Heart left ventricle (tissue), 16 donors: ENCODE data around the gene LMX1A. TPM values are rescaled to one million over a fixed set of nuclear protein-coding genes. Genes with fewer than 3 reads are reported as not detected.

Experiments
- ATAC-seq, 4 donors: fragments of 200-7000 bp; cut with Tn5 transposase; one replicate each; pipeline ENCODE4 v1.9.1; 2020 to 2022; ENCODE audit warnings: moderate library complexity in 4 of 4, mild to moderate bottlenecking in 3 of 4, moderate number of reproducible peaks in 1 of 4
- DNase-seq, 5 donors: peaks; one replicate each; pipeline ENCODE4 v3.0.0-alpha.2; 2020
- H3K27ac ChIP-seq, 12 donors: fragments of 200-600 bp; sonication (generic) in 4 of 12; one replicate each; pipeline versions ENCODE4 v1.5.0 to v1.8.0; 2016 to 2022; ENCODE audit warnings: mild to moderate bottlenecking in 2 of 12
- H3K27me3 ChIP-seq, 9 donors: fragments of 200-600 bp; sonication (generic) in 2 of 9; one replicate each; pipeline versions ENCODE4 v1.5.1 to v1.8.0; 2016 to 2022; ENCODE audit warnings: mild to moderate bottlenecking in 3 of 9
- H3K36me3 ChIP-seq, 9 donors: fragments of 200-600 bp; sonication (generic) in 2 of 9; one replicate each; pipeline versions ENCODE4 v1.5.0 to v1.8.0; 2018 to 2022; ENCODE audit warnings: mild to moderate bottlenecking in 2 of 9
- H3K4me1 ChIP-seq, 12 donors: fragments of 200-600 bp; sonication (generic) in 4 of 12; one replicate each; pipeline versions ENCODE4 v1.5.0 to v1.8.0; 2016 to 2022; ENCODE audit warnings: mild to moderate bottlenecking in 3 of 12
- H3K4me3 ChIP-seq, 12 donors: fragments of 200-600 bp; sonication (generic) in 4 of 12; one replicate each; pipeline versions ENCODE4 v1.5.0 to v1.8.0; 2017 to 2022; ENCODE audit warnings: mild to moderate bottlenecking in 9 of 12, moderate library complexity in 4 of 12
- H3K9me3 ChIP-seq, 12 donors: fragments of 200-600 bp; sonication (generic) in 4 of 12; one replicate each; pipeline versions ENCODE4 v1.5.0 to v1.8.0; 2016 to 2022; ENCODE audit warnings: mild to moderate bottlenecking in 1 of 12
- POLR2A ChIP-seq, 2 donors: fragments of 450-650 bp; IDR thresholded peaks; one replicate each; pipeline ENCODE4 v1.6.1; 2017; ENCODE audit warnings: antibody characterized with exemption in 2 of 2, mild to moderate bottlenecking in 2 of 2, moderate library complexity in 2 of 2
- WGBS, 4 donors: extraction: QIAGEN DNeasy Blood & Tissue Kit in 2 of 4; methylation state at CpG; one replicate each; pipeline versions ENCODE4 v1.1.5 to v1.1.7; 2013 to 2018; 5-methylcytosine and 5-hydroxymethylcytosine counted together
- intact Hi-C, 10 donors: fragments of 100-400 bp; cut with DNase I; formaldehyde crosslinking; loops; one replicate each; pipeline versions ENCODE4 v1.11.1 to v1.14.2; 2022
- polyA plus RNA-seq, 2 donors: library from polyadenylated mRNA; stranded (reverse); fragments of 200-250 nt; gene quantifications; one replicate each; pipeline ENCODE4 v1.2.3, GENCODE V29; 2013
- total RNA-seq, 9 donors: library from RNA; depleted of rRNA in 2 of 9; stranded (reverse); fragments of >200 nt in 2 of 9; fragmentation: NEBNext Ultra II Directional in 3 of 9; extraction: Animal tissue kit (Norgen Biotek cat#: 25700) in 3 of 9; gene quantifications; one replicate each; pipeline versions ENCODE4 v1.1.0 to v1.2.4, GENCODE V29; 2016 to 2023
- TF ChIP-seq, protein P1 (sequence below), 12 donors: fragments of 200-600 bp; sonication (generic) in 4 of 12; IDR thresholded peaks; one replicate each; pipeline versions ENCODE4 v1.5.0 to v1.8.0; 2018 to 2022; ENCODE audit warnings: antibody characterized with exemption in 12 of 12, mild to moderate bottlenecking in 5 of 12
- donor health status: ischemic (EF 13 %, LVEDD 7.1; RV severe dilation, severe dysfunction).
- donor health status: healthy with polysubstance abuse.
- donor health status: DM: no; HTN: yes; CAD: no.
- donor health status: DM: no; HTN: no; CAD: no.
- donor health status: ischemic (EF 25% LVEDD 6.9; RV normal size, moderate dysfunction).
- donor health status: ischemic (EF 25% LVEDD 5.7; RV mildly dilated, moderate dysfunction).
- donor health status: healthy.
- donor health status: DM: yes; HTN: yes; CAD: no.
- donor health status: ischemic (EF 35%, LVEDD 5.7; RV mildly dilated, moderate dysfunction).
- donor health status: nonischemic (EF 11% LVEDD 7.7; RV severe dilation, severe dysfunction).
- donor health status: DM: yes; HTN: yes; CAD: no.
- donor health status: PGD.
- donor health status: ischemic (EF 29% LVEDD 5.4; RV normal size, mild dysfunction).
- donor health status: nonischemic (EF 23%, LVEDD 6.1; RV moderate dilation, normal function).

LMX1A gene
- total and polyA plus RNA-seq, 11 donors, result 0.03 to 0.37 (median 0.14) TPM; not detected in 5

DNA sequence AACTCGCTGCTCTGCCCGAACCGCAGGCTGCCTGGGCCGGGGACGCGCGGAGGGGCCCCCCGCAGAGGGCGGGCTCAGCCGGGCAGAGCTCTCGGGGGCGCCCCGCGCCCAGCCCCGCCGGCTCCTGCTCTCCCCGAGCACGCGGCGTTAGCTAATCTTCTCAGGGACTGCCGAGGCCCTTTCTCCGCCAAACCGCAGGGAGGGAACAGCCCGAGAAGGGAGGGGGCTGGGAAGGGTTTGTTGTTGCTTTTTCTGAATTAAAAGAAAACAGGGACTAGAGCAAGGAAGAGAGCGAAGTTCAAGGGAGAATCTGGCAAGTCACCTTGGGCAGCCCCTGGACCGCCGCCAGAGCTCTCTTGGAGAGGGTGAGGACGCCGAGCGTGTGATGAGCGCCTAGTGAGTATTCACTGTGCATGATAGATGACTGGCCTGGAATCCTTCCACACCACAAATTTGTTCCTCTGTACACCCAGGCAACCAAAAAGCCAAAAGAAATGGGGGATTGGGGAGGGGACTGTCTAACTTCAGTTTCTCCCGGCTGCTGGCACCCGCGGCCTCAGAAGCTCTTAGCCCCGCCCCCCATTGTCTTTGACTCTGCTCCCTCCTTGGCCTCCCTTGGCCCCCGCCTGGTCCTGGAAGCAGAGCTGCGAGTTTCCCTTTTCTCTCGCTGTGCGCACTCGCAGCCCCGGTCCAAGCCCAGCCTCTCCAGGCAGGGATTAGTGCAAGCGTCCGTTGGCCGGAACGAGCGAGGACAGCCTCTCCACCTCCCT is 19.7 kb upstream of the LMX1A start:
- H3K4me1 ChIP-seq, result peaks cover 0 to 36% (median 14%) of the 10 kb centered on the region in 12 donors
- peak; percentile 88 to 92 (median 89) for DNase-seq
- intact Hi-C loops, result no loop called here
- no peaks in the 10 kb centered on the region for H3K36me3 ChIP-seq
- no peaks in the 10 kb centered on the region for H3K9me3 ChIP-seq
- no peak for TF ChIP-seq POLR2A (IDR thresholded peaks at IDR 0.05)
- TF ChIP-seq, protein P1, sequence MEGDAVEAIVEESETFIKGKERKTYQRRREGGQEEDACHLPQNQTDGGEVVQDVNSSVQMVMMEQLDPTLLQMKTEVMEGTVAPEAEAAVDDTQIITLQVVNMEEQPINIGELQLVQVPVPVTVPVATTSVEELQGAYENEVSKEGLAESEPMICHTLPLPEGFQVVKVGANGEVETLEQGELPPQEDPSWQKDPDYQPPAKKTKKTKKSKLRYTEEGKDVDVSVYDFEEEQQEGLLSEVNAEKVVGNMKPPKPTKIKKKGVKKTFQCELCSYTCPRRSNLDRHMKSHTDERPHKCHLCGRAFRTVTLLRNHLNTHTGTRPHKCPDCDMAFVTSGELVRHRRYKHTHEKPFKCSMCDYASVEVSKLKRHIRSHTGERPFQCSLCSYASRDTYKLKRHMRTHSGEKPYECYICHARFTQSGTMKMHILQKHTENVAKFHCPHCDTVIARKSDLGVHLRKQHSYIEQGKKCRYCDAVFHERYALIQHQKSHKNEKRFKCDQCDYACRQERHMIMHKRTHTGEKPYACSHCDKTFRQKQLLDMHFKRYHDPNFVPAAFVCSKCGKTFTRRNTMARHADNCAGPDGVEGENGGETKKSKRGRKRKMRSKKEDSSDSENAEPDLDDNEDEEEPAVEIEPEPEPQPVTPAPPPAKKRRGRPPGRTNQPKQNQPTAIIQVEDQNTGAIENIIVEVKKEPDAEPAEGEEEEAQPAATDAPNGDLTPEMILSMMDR (IDR thresholded peaks at IDR 0.05), result no peak
- peak overlapping the region; percentile 74 to 94 (median 81) for H3K27ac ChIP-seq
- peaks cover 0 to 48% (median 0%) of the 10 kb centered on the region in 9 donors for H3K27me3 ChIP-seq
- peak; percentile 82 to 97 (median 95) for ATAC-seq
- WGBS, 4 donors, result 2 to 3% (median 2%) methylated on average over 38 to 46 of the region's 46 CpGs
- peak overlapping the region in 11 of 12 donors; percentile 29 to 56 (median 48) for H3K4me3 ChIP-seq

DNA sequence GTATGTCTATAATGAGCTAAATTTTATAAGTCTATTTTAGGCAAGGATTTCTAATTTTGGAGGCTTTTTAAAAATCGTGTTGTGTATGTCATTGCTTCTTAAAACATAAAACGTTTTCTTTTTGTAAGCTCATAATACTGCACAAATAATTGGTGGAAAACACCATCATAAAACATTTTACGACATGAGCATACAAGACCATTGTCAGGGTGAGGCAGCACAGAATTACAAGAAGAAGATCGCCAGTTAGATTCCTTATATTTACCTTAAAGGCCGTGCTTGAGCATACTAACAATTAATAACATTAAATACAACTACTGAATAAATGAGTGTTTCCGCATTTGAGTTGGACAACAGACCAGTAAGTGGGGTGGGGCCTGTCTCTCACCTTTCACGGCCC is 19.1 kb upstream of the LMX1A start:
- Histone ChIP-seq H3K4me1 (peaks cover 0 to 36% (median 14%) of the 10 kb centered on the region in 12 donors), H3K27me3 (peaks cover 0 to 48% (median 0%) of the 10 kb centered on the region in 9 donors), H3K36me3 (no peaks in the 10 kb centered on the region), H3K4me3 (peak overlapping the region in 11 of 12 donors; percentile 29 to 56 (median 48)), H3K27ac (peak overlapping the region; percentile 74 to 94 (median 81)), H3K9me3 (no peaks in the 10 kb centered on the region)
- ATAC-seq (no peak), DNase-seq (no peak)
- TF ChIP-seq, protein P1 (IDR thresholded peaks at IDR 0.05), result no peak
- TF ChIP-seq POLR2A (IDR thresholded peaks at IDR 0.05), result no peak
- intact Hi-C loops, result no loop called here
- 53 to 58% (median 54%) methylated on average over 7 of the region's 7 CpGs for WGBS, 4 donors

DNA sequence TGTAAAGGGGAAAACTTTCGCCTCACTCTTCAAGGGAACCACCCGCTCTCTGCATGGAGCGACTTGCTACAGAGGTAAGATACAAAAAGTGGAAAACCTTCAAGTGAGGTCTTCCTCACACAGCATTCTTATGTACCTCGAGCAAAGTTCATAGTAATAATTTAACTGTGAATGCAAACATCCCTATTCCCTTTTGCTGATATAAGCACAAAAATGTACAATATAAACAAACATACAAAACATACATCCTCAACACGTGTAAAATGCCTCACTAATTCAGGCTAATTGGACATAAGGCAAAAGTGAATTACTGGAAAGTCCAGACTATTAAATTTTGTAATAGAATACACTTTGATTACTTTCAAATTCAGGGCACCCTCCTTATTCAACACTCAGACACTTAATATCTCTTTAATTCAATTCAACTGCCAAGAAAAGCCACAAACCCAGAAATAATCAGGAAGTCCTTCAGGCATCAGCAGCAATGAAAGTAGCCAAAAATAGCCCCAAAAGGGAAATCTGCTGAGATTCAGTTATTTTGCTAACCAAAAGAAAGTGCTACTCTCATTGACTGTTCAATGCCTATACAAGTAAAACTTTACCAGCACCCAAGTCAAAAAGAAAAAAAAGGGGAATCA is 15.2 kb upstream of the LMX1A start:
- TF ChIP-seq, protein P1 (IDR thresholded peaks at IDR 0.05), result no peak
- no peak for TF ChIP-seq POLR2A (IDR thresholded peaks at IDR 0.05)
- intact Hi-C loops, result no loop called here
- Histone ChIP-seq H3K4me1 (peaks cover 0 to 32% (median 13%) of the 10 kb centered on the region in 12 donors), H3K27me3 (peaks cover 0 to 46% (median 0%) of the 10 kb centered on the region in 9 donors), H3K4me3 (no peak overlapping the region), H3K36me3 (no peaks in the 10 kb centered on the region), H3K9me3 (no peaks in the 10 kb centered on the region), H3K27ac (no peak overlapping the region)
- no peak for DNase-seq
- WGBS, 4 donors, result 59 to 63% (median 60%) methylated on average over 5 of the region's 5 CpGs
- ATAC-seq, result no peak

DNA sequence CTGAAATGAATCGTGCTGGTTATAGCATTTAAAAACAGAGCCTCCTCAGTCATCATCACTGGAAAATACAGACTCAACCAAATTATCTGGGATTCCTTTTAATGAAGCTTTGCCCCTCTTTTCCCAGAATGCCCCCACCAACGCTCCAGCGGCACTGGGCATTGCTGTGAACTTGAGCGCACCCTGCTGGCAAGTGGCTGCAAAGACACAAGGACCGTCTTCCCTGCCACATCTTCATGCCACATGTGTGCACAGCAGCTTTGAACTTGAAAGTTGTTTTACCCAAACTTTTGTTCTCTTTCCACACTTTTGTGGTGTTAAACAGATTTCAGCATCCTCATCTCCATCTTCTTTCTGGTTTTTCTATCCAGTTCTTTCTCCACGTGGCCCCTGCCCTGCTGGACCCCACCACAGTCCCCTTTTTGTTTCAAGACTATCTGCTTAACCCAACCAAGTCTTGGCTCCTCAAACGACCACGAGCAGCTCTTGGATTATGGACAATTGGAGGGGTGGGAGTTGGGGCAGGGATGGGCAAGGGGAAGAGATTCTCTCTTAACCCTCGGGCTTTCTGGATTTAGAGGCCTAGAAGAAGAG is 12.8 kb upstream of the LMX1A start:
- peaks cover 0 to 19% (median 3%) of the 10 kb centered on the region in 12 donors for H3K4me1 ChIP-seq
- H3K27me3 ChIP-seq, result peaks cover 0 to 34% (median 0%) of the 10 kb centered on the region in 9 donors
- no peaks in the 10 kb centered on the region for H3K36me3 ChIP-seq
- H3K4me3 ChIP-seq, result no peak overlapping the region
- DNase-seq (peak in 2 of 5 donors; percentile 53 to 64), ATAC-seq (peak in 3 of 4 donors; percentile 47 to 66 (median 63))
- no peak for TF ChIP-seq POLR2A (IDR thresholded peaks at IDR 0.05)
- TF ChIP-seq, protein P1 (IDR thresholded peaks at IDR 0.05), result peak; percentile 82 to 90 (median 90)
- WGBS, 4 donors, result 20 to 22% (median 21%) methylated on average over 9 of the region's 9 CpGs
- no peak overlapping the region for H3K27ac ChIP-seq
- intact Hi-C loops, result loop anchor here (2.0 to 10.0 kb wide), 6 partner anchors 112 to 225 kb away; no protein-coding TSS in a partner anchor
- H3K9me3 ChIP-seq, result no peaks in the 10 kb centered on the region
